Posterior cingulate gyrus (tissue), 11 donors: Measurements from ENCODE around the gene FAN1.

Experiments
- DNase-seq, 10 donors: peaks; one replicate each; pipeline versions ENCODE4 v3.0.0 to v3.0.0-alpha.2; 2020 to 2021; ENCODE audit warnings: mixed read lengths in 3 of 10
- intact Hi-C: fragments of 100-400 bp; cut with DNase I; formaldehyde crosslinking; loops from one replicate; pipeline ENCODE4 v1.15.1; 2023

The FAN1 gene

GRCh38 chr15:30953183-30953582, 49.5 kb downstream of the FAN1 start:
- no peak for DNase-seq
- intact Hi-C loops: no loop called here

GRCh38 chr15:30953731-30954378, 50.1 kb downstream of the FAN1 start:
- intact Hi-C loops: no loop called here
- DNase-seq: no peak

- intact Hi-C loops: loop anchor here (5.0 kb wide), 1 partner anchor 47 kb away; no protein-coding TSS in a partner anchor
- no peak for DNase-seq
Measured at GRCh38 chr15:30954674-30955073, 51.0 kb downstream of the FAN1 start.

- DNase-seq: no peak
- intact Hi-C loops: loop anchor here (5.0 kb wide), 1 partner anchor 49 kb away; no protein-coding TSS in a partner anchor
Measured at GRCh38 chr15:30956216-30957124, 52.8 kb downstream of the FAN1 start.

- no peak for DNase-seq
- intact Hi-C loops: loop anchor here (5.0 kb wide), 1 partner anchor 51 kb away; no protein-coding TSS in a partner anchor
Measured at GRCh38 chr15:30958219-30958618, 54.5 kb downstream of the FAN1 start.

- intact Hi-C loops: no loop called here
Measured at GRCh38 chr15:30962079-30962478, 58.4 kb downstream of the FAN1 start.

GRCh38 chr15:30962659-30963058, 58.9 kb downstream of the FAN1 start:
- intact Hi-C loops: no loop called here
- no peak for DNase-seq

More at GRCh38 chr15:30962079-30962478, 58.4 kb downstream of the FAN1 start:
- DNase-seq: peak in 2 of 10 donors; percentile 64 to 80

- no peak for DNase-seq
- intact Hi-C loops: no loop called here
Measured at GRCh38 chr15:30963681-30964080, 60.0 kb downstream of the FAN1 start.

GRCh38 chr15:30969724-30970123, 66.0 kb downstream of the FAN1 start:
- no peak for DNase-seq
- intact Hi-C loops: no loop called here

GRCh38 chr15:30973379-30973778, 69.7 kb downstream of the FAN1 start:
- DNase-seq: peak in 1 of 10 donors; percentile 28
- intact Hi-C loops: no loop called here

GRCh38 chr15:30974112-30974511, 70.4 kb downstream of the FAN1 start:
- intact Hi-C loops: no loop called here
- no peak for DNase-seq

GRCh38 chr15:30978328-30978727, 74.6 kb downstream of the FAN1 start:
- no peak for DNase-seq

GRCh38 chr15:30979457-30979856, 75.7 kb downstream of the FAN1 start:
- intact Hi-C loops: no loop called here
- DNase-seq: no peak

More at GRCh38 chr15:30978328-30978727, 74.6 kb downstream of the FAN1 start:
- intact Hi-C loops: no loop called here

- intact Hi-C loops: no loop called here
- no peak for DNase-seq
Measured at GRCh38 chr15:30984118-30984517, 80.4 kb downstream of the FAN1 start.

GRCh38 chr15:30984542-30984941, 80.8 kb downstream of the FAN1 start:
- DNase-seq: peak in 5 of 10 donors; percentile 30 to 85 (median 47)
- intact Hi-C loops: no loop called here

GRCh38 chr15:30985081-30985531, 81.4 kb downstream of the FAN1 start:
- peak in 1 of 10 donors; percentile 67 for DNase-seq
- intact Hi-C loops: no loop called here

GRCh38 chr15:30990036-30990435, 86.3 kb downstream of the FAN1 start:
- intact Hi-C loops: loop anchor here (2.0 kb wide), 2 partner anchors 67 to 87 kb away; partner anchors contain the start of gene FAN1
- DNase-seq: no peak

- intact Hi-C loops: loop anchor here (2.0 kb wide), 2 partner anchors 68 to 88 kb away; partner anchors contain the start of gene FAN1
- no peak for DNase-seq
Measured at GRCh38 chr15:30990446-30991254, 86.9 kb downstream of the FAN1 start.

- peak; percentile 41 to 95 (median 65) for DNase-seq
- intact Hi-C loops: loop anchor here (2.0 kb wide), 2 partner anchors 69 to 89 kb away; partner anchors contain the start of gene FAN1
Measured at GRCh38 chr15:30991255-30992235, 87.8 kb downstream of the FAN1 start, which contains the start of gene MTMR10. Gene MTMR10, minus strand, starts transcription at chr15:30991628. Its CDS starts 122 bp downstream, at chr15:30991506.
